Esophagus squamous epithelium (tissue), 5 donors: ENCODE results near the gene BRPF1. TPM values are rescaled to one million over a fixed set of nuclear protein-coding genes. Genes with fewer than 3 reads are reported as not detected.
"Not testable (repeated sequence)": the region's sequence is repeated elsewhere in the genome, so short reads cannot be mapped to it uniquely, and the experiment has no call there.

Source experiments
- DNase-seq: peaks from one replicate; lab custom pipeline; 2025; lab: John Stamatoyannopoulos, UW
- H3K27ac ChIP-seq, 4 donors: fragments of 200-600 bp; sonication (generic); one replicate each; pipeline ENCODE4 v1.5.1; 2016 to 2019; ENCODE audit warnings: mild to moderate bottlenecking in 1 of 4
- H3K27me3 ChIP-seq, 4 donors: fragments of 200-600 bp; sonication (generic); 1 replicate in 3 of 4; 2 replicates in 1 of 4; pipeline versions ENCODE4 v1.5.1 to v1.6.0; 2017 to 2021; ENCODE audit warnings: antibody characterized with exemption in 1 of 4
- H3K36me3 ChIP-seq, 3 donors: fragments of 200-600 bp; sonication (generic); one replicate each; pipeline ENCODE4 v1.5.1; 2016 to 2019
- H3K4me1 ChIP-seq, 3 donors: fragments of 200-600 bp; sonication (generic); one replicate each; pipeline ENCODE4 v1.5.1; 2017 to 2019
- H3K4me3 ChIP-seq, 4 donors: fragments of 200-600 bp; sonication (generic); 1 replicate in 3 of 4; 2 replicates in 1 of 4; pipeline ENCODE4 v1.5.1; 2016 to 2019; ENCODE audit warnings: mild to moderate bottlenecking in 2 of 4, moderate library complexity in 1 of 4
- H3K9me3 ChIP-seq, 3 donors: fragments of 200-600 bp; sonication (generic); one replicate each; pipeline ENCODE4 v1.5.1; 2016 to 2019
- CTCF ChIP-seq, 6 experiments: fragments of 450-650 bp in 4 of 6; fragments of 200-600 bp in 2 of 6; sonication (generic) in 2 of 6; IDR thresholded peaks; one replicate each; pipeline ENCODE4 v1.5.1; 2016 to 2019; ENCODE audit warnings: antibody characterized with exemption in 6 of 6, mild to moderate bottlenecking in 4 of 6, moderate library complexity in 4 of 6
- POLR2A ChIP-seq, 4 donors: fragments of 450-650 bp; IDR thresholded peaks; one replicate each; pipeline ENCODE4 v1.6.1; 2017; ENCODE audit warnings: antibody characterized with exemption in 4 of 4, mild to moderate bottlenecking in 4 of 4, moderate library complexity in 3 of 4
- WGBS, 2 donors: methylation state at CpG; one replicate each; pipeline ENCODE4 v1.1.5; 2018; 5-methylcytosine and 5-hydroxymethylcytosine counted together
- intact Hi-C: fragments of 100-400 bp; cut with DNase I; formaldehyde crosslinking; loops from one replicate; pipeline ENCODE4 v1.15.0; 2022
- total RNA-seq, 4 donors: library from RNA; depleted of rRNA; stranded (reverse); fragments of >200 nt; gene quantifications; one replicate each; pipeline ENCODE4 v1.1.0, GENCODE V29; 2016
- donor health status: DM: yes; HTN: yes; CAD: no.

The BRPF1 gene
- total RNA-seq, 4 donors from 2014 or later, result 9.8 to 18.3 (median 15.4) TPM

- H3K9me3 ChIP-seq, result no peaks in the 10 kb centered on the region
- no peak for TF ChIP-seq POLR2A (IDR thresholded peaks at IDR 0.05)
- no peak for TF ChIP-seq CTCF (IDR thresholded peaks at IDR 0.05)
- intact Hi-C loops, result no loop called here
- H3K4me3 ChIP-seq, result peak overlapping the region; percentile 41 to 78 (median 64)
- H3K4me1 ChIP-seq, result peaks cover 19 to 45% (median 32%) of the 10 kb centered on the region in 3 donors
- no peak for DNase-seq
- H3K27me3 ChIP-seq, result no peaks in the 10 kb centered on the region
- peak overlapping the region; percentile 72 to 90 (median 89) for H3K27ac ChIP-seq
- WGBS, 2 donors, result 9 to 18% methylated on average over 11 to 13 of the region's 15 CpGs
- peaks cover 0 to 9% (median 4%) of the 10 kb centered on the region in 3 donors for H3K36me3 ChIP-seq
These were observed 38.8 kb downstream of the BRPF1 start for GRCh38 chr3:9770276-9770812.

- intact Hi-C loops, H3K27me3 ChIP-seq, H3K4me3 ChIP-seq, DNase-seq, H3K9me3 ChIP-seq, H3K36me3 ChIP-seq: not testable (repeated sequence)
- peaks cover 19 to 45% (median 32%) of the 10 kb centered on the region in 3 donors for H3K4me1 ChIP-seq
- H3K27ac ChIP-seq, result peak overlapping the region in 2 of 4 donors; percentile 88 to 90
- WGBS, 2 donors, result 79 to 88% methylated on average over 2 of the region's 2 CpGs
These were observed 39.5 kb downstream of the BRPF1 start for GRCh38 chr3:9771007-9771406.

GRCh38 chr3:9776896-9777693 is 45.6 kb downstream of the BRPF1 start:
- Histone ChIP-seq H3K9me3 (no peaks in the 10 kb centered on the region), H3K4me3 (no peak overlapping the region), H3K27ac (no peak overlapping the region), H3K4me1 (peaks cover 0 to 26% (median 4%) of the 10 kb centered on the region in 3 donors), H3K27me3 (no peaks in the 10 kb centered on the region), H3K36me3 (peaks cover 0 to 32% (median 5%) of the 10 kb centered on the region in 3 donors)
- no peak for DNase-seq
- WGBS, 2 donors, result 69 to 90% methylated on average over 5 of the region's 5 CpGs
- intact Hi-C loops, result no loop called here
- TF ChIP-seq POLR2A (IDR thresholded peaks at IDR 0.05), result no peak
- TF ChIP-seq CTCF (IDR thresholded peaks at IDR 0.05), result no peak

- no peak overlapping the region for H3K27ac ChIP-seq
- TF ChIP-seq CTCF (IDR thresholded peaks at IDR 0.05) (no peak), POLR2A (IDR thresholded peaks at IDR 0.05) (no peak)
- peaks cover 0 to 32% (median 4%) of the 10 kb centered on the region in 3 donors for H3K4me1 ChIP-seq
- H3K4me3 ChIP-seq, result no peak overlapping the region
- WGBS, 2 donors, result 83 to 100% methylated on average over 1 of the region's 1 CpG
- no peaks in the 10 kb centered on the region for H3K27me3 ChIP-seq
- peaks cover 0 to 37% (median 5%) of the 10 kb centered on the region in 3 donors for H3K36me3 ChIP-seq
- DNase-seq, result no peak
- no peaks in the 10 kb centered on the region for H3K9me3 ChIP-seq
- intact Hi-C loops, result no loop called here
These were observed 46.1 kb downstream of the BRPF1 start for GRCh38 chr3:9777694-9778021.

- H3K27ac ChIP-seq, result no peak overlapping the region
- 76 to 83% methylated on average over 4 to 5 of the region's 5 CpGs for WGBS, 2 donors
- TF ChIP-seq POLR2A (IDR thresholded peaks at IDR 0.05), result no peak
- TF ChIP-seq CTCF (IDR thresholded peaks at IDR 0.05), result no peak
- intact Hi-C loops, result no loop called here
- no peak overlapping the region for H3K4me3 ChIP-seq
- no peaks in the 10 kb centered on the region for H3K9me3 ChIP-seq
- H3K36me3 ChIP-seq, result peaks cover 0 to 45% (median 5%) of the 10 kb centered on the region in 3 donors
- no peaks in the 10 kb centered on the region for H3K27me3 ChIP-seq
- peaks cover 0 to 32% (median 4%) of the 10 kb centered on the region in 3 donors for H3K4me1 ChIP-seq
- no peak for DNase-seq
These were observed 46.9 kb downstream of the BRPF1 start for GRCh38 chr3:9778143-9779074.
